GM10266 (cell line): ENCODE results near the gene UBR1.
"Not testable (repeated sequence)": the region's sequence is repeated elsewhere in the genome, so short reads cannot be mapped to it uniquely, and the experiment has no call there.

ENCODE experiments used
- DNase-seq: peaks from one replicate; pipeline ENCODE4 v3.0.0; 2012; ENCODE audit errors: extremely low spot score
- CTCF ChIP-seq: IDR thresholded peaks from 2 replicates; pipeline ENCODE4 v1.5.1; 2012; ENCODE audit warnings: mild to moderate bottlenecking, low read depth; ENCODE audit not compliant: control insufficient read depth, insufficient read depth; ENCODE audit errors: missing control alignments

Gene UBR1

DNA sequence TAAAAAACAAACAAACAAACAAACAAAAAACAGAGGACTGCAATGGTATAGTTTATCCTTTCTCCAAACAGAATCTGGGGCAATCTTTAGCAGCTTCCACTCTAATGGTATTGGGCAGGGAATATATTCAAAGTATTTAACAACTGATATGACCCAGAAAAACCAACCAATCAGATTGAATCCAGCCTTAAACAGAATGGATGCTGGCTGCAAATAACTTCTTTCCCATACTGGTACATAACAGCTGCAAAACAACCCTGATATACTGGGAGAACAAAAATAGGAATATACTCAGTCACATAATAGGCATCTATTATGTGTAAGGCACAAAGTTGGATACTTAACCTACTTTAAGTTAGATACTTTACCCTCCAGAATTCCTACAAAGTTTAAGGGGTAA, 49.1 kb downstream of the UBR1 start:
- DNase-seq, result no peak
- TF ChIP-seq CTCF, result no peak

DNA sequence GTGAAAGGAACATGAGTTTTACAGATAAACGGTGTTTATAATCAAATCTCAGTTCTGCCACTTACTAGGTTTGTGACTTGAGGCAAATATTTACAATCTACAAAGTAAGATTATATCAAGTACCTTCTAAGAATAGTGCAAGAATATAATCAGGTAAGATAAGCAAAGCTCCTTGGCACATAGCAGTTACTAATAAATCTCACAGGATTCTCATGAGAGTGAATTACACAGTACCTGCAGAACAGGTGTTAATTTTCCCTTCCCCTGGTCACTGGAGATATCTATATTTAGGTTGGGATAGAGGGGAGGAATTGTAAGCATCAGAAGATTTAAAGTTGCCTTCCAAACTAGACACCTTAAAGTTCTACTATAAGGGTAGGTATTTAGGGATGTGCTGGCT, 53.0 kb downstream of the UBR1 start:
- no peak for TF ChIP-seq CTCF
- no peak for DNase-seq

- no peak for TF ChIP-seq CTCF
- no peak for DNase-seq
These were observed 56.9 kb downstream of the UBR1 start for GRCh38 chr15:43048935-43049334.

- no peak for DNase-seq
- TF ChIP-seq CTCF, result no peak
These were observed 59.4 kb downstream of the UBR1 start for GRCh38 chr15:43046484-43046883.

- TF ChIP-seq CTCF, result no peak
- no peak for DNase-seq
These were observed 63.0 kb downstream of the UBR1 start for GRCh38 chr15:43042885-43043284.

GRCh38 chr15:43041085-43041484, 64.8 kb downstream of the UBR1 start:
- DNase-seq, result not testable (repeated sequence)

- not testable (repeated sequence) for DNase-seq
These were observed 70.6 kb downstream of the UBR1 start for GRCh38 chr15:43035240-43035639.

DNA sequence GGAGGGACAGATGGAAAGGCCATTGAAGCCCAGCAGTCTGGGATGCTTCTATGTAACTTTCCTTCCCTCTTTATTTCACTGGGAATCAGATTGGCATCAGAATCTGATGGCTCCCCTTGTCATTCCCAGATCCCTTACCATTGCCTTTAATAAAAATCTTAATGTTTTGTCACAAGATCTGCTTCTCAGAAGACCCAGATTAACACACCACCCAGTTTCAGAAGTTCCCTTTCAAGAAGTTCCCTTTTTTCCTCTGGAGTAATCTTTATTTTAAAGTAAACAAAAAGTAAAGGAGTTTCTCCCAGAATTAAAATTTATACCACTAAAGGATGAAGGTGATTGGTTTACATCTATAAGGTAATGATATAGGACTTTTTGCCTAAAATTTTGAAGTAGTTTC, 76.4 kb downstream of the UBR1 start:
- DNase-seq, result no peak
- TF ChIP-seq CTCF, result no peak

GRCh38 chr15:43025150-43025549, 80.7 kb downstream of the UBR1 start:
- no peak for TF ChIP-seq CTCF
- no peak for DNase-seq

- DNase-seq, result not testable (repeated sequence)
These were observed 91.2 kb downstream of the UBR1 start for GRCh38 chr15:43014671-43015070.
